NCI-H2029 (cell line): ENCODE data around the gene ESRRB.
"Not testable (repeated sequence)": the region's sequence is repeated elsewhere in the genome, so short reads cannot be mapped to it uniquely, and the experiment has no call there.

Source experiments
- DNase-seq: peaks from one replicate; lab custom pipeline; 2025; lab: John Stamatoyannopoulos, UW

The ESRRB gene

GRCh38 chr14:76497550-76498462 lies 121.9 kb downstream of the ESRRB start:
- DNase-seq: no peak

DNA sequence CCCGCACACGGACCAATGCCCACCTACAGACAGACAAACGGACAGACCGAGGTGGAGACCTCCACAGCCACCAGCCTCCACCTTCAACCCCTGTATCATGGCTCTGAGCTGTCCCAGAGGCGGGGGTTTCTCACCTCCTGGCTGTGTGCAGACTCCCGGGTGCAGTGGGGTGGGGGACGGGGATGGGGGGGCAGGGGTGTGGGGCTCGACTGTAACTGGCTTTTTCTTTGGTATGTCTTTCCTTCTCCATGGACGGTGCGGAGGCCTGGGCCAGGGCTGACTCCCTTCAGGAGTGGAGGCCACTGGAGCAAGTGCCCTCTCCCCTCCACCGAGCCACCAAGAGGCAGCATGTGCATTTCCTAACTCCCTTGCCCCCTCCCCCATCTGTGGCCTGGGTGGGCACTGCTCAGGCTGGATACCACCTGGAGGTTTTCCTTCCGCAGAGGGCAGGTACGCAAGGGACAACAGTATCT lies 122.6 kb downstream of the ESRRB start:
- DNase-seq: no peak

GRCh38 chr14:76498976-76499375 lies 123.0 kb downstream of the ESRRB start:
- no peak for DNase-seq

DNA sequence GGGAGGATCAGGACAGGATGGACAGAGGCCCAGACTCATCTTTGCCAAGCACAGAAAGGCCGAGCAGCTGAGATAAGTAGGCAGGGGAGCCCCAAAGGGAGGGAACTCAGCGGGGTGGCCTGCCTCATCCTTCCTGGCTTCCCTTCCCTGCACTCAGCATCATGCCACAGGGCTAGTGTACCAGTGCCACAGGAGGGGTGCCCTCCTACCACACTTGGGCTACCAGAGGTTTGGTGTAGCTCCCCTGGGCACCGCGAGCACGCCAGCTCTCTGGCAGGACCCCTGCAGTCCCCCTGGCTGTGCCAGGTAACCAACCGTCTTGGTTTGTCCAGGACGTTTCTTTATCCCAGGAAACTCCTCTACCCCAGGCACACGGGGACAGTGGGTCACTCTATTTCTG lies 123.5 kb downstream of the ESRRB start:
- DNase-seq: no peak

GRCh38 chr14:76500011-76500410 lies 124.1 kb downstream of the ESRRB start:
- no peak for DNase-seq

- no peak for DNase-seq
These were observed 124.5 kb downstream of the ESRRB start for GRCh38 chr14:76500480-76500879.

- no peak for DNase-seq
These were observed 125.3 kb downstream of the ESRRB start for GRCh38 chr14:76501156-76501720.

DNA sequence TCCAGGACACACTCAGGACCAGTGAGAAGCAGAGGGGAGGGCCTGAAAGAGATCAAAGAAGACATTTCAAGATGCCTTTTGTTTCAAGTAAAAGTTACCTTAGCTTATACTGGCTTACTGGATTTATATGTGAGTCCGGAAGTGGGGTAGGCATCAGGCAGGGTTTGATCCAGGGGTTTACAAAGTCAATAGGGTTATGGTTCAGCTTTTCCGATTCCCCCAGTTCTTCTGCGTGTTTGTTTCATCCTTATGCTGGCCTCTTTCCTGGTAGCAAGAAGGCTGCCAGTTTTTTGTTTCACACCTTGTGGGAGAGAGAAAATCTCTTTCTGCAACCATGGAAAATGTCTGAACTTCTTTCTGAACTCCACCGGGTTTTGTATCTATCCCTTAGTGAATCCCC lies 126.3 kb downstream of the ESRRB start:
- DNase-seq: no peak

DNA sequence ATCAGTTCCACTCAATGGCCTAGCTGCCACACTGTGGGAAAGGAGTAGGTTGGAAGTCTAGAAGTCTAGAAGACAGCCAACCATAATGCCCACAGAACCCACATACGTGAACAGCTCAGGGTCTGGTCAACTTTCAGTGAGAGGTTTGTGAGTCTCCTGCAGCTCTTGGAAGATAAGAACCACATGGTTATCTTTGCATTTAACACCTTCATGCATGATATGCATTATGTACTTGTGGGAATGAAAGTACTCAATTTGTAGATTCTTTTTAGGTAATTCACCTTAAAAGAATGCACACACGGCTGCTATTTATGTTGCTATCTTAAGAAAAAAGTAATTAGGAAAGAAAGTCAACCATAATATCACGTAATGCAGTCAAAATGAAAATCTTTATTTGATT lies 126.7 kb downstream of the ESRRB start:
- DNase-seq: no peak

DNA sequence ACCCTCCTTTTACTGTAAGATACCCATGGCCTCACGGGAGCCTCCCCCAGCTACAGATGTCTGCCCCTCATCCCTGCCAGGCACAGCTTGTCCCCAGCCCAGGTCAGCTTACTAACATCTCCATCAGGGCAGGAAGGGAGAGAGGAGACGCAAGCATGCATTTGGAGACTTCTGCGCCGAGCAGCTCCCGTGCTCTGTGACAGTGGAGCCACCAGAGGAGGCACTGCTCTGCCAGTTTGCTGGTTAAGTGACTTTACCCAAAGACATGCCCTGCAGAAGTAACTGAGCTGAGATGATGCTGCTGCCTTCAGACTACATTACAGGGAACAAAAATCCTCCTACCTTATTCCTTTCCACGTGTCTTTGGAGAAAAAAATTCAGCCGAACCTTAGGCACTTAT lies 133.4 kb downstream of the ESRRB start:
- DNase-seq: no peak

- DNase-seq: no peak
These were observed 134.2 kb downstream of the ESRRB start for GRCh38 chr14:76510181-76510580.

- DNase-seq: no peak
These were observed 138.5 kb downstream of the ESRRB start for GRCh38 chr14:76514213-76514998.

GRCh38 chr14:76516884-76517283 lies 140.9 kb downstream of the ESRRB start:
- DNase-seq: no peak

GRCh38 chr14:76518366-76518765 lies 142.4 kb downstream of the ESRRB start:
- DNase-seq: no peak

DNA sequence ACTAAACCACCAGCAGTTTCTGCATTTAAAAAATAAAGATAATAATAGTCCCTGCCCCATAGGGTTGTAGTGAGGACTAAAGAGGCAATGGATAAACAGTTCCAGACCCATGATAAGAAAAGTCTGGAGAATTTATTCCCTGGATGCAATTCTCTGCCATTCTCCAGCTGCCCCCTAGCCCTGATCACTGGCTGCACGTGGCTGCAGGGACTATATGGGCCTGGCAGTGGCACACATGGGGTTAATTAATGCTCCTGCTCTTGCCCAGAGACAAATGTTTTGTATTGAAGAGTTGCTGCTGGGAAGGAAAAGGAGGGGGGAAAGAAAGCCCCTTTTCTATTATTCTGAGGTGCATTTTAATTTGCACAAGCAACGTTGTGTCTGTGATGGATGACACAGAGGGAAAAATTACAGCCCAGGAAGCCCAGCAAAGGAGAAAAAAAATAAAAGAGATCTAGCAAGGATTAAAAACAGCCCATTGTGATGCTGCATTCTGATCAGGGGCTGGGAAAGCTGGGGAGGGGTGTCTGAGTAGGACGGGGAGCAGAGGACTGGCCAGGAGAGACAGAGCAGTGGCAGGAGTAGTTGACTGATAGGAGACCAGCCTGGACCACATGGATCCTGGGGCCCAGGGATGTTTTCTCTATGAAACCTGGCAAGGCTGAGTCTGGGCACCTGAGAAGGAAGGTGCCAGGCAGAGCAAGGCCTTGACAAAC lies 149.3 kb downstream of the ESRRB start:
- no peak for DNase-seq

DNA sequence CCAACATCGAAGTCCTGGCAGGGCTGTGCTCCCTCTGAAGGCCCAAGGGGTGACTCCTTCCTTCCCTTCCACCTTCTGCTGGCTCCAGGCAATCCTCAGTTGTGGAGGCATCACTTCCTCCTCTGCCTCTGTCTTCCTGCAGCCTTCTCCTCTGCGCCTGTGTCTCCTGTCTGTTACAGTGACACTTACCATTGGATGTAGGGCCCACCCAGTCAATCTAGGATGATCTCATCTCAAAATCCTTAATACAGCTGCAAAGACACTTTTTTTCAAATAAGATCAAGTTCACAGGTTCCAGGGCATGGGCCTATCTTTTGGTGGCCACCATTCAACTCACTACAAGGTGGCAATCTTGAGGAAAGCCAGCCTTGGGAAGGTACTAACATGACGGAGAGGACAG lies 155.1 kb downstream of the ESRRB start:
- no peak for DNase-seq

DNA sequence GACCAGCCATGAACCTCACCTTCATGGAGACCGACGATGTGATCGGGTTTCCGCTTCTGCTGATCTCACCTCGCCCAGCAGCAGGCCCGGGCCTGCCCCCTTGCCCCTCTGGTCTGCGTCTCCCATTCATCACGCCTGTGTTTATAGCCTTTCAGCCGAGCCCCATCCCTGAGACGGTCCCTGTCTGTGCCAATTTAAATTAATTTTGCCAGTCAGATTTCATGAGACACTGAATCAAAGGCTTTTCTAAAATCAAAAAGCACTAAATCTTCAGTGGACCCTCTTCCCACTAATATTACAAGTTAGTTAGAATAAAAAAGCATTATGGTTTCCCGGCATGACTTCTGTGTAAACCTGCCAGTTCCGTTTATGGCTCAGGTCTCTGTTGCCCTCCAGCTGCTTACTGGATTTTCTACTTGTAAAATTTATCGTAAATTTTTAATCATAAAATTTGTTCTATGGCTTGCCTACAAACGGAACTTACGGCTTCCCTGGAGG lies 155.9 kb downstream of the ESRRB start:
- no peak for DNase-seq

GRCh38 chr14:76536636-76537035 lies 160.7 kb downstream of the ESRRB start:
- DNase-seq: not testable (repeated sequence)

DNA sequence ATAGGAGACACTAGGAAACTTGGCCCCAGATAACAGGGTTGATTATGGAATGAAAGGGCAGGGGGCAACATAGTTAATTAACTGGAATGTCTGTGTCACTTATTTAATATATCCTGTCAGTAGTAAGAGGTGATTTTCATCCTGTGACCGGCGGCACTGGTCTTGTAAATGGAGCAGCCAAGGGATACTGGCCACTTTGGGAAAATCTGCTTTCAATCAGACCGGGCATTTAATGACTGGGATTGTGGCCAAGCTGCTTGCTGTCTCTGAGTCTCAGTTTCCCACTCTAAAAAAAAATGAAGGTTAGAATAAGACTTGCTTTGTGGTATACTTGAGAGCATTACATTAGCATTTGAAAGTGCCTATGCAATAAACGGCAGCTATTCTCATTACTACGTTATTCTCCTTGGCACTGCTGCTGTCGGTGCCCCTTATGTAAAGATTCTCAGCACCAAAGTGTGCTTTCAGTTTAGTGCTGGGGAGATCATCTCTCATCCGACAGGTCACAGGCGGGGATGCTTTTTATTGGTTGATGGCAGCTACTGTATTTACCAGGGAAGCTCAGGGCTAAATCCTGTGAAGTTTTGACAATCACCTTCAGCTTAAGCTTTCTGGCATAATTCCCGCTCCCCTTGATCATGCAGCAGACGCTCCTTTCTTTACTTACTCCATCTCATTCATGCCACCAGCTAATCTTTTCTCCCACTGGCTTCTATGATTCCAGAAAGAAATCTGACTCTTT lies 162.1 kb downstream of the ESRRB start:
- DNase-seq: no peak

- no peak for DNase-seq
These were observed 162.7 kb downstream of the ESRRB start for GRCh38 chr14:76538648-76539008.

- no peak for DNase-seq
These were observed 163.2 kb downstream of the ESRRB start for GRCh38 chr14:76539130-76539529.
